HL-60/S4 treated with phorbol 12-myristate 13-acetate at 8.2 ng/mL for 4 days and 3 days (cell line): ENCODE measurements around the gene MTCL1.

ENCODE experiments used
- in situ Hi-C: fragments of 300-500 bp; cut with MboI; formaldehyde crosslinking; loops from 2 replicates; pipeline ENCODE4 v1.15.0; 2022; ENCODE audit warnings: low sequenced_read_pairs

MTCL1 gene

DNA sequence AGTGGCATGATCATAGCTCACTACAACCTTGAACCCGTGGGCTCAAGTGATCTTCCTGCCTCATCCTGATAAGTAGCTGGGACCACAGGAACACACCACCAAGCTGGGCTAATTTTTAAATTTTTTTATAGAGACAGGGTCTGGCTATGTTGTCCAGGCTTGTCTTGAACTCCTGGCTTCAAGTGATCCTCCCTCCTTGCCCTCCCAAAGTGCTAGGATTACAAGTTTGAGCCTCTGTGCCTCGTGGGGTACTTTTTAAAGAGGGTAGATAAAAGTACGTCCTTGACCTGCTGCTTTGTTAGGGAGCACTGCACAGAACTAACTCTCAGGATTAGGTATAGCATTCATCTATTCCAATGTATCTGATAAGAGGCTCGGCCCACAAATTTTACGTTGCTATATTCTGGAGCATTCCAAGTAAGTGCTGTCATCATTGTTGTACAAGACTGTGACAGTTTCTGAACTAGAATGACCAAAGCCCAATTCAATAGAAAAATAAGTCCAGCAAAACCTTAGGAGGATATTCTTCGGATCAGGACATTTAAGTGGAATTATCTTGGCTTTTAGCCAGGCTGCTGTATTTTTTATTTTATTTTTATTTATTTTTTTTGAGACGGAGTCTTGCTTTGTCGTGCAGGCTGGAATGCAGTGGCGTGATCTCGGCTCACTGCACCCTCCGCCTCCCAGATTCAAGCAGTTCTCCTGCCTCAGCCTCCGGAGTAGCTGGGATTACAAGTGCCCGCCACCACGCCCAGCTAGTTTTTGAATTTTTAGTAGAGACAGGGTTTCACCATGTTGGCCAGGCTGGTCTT lies 4.1 kb downstream of the MTCL1 start:
- in situ Hi-C loops: no loop called here

- in situ Hi-C loops: no loop called here
Observed at GRCh38 chr18:8711736-8712135, 6.4 kb downstream of the MTCL1 start.

GRCh38 chr18:8713691-8714090 lies 8.3 kb downstream of the MTCL1 start:
- in situ Hi-C loops: no loop called here

DNA sequence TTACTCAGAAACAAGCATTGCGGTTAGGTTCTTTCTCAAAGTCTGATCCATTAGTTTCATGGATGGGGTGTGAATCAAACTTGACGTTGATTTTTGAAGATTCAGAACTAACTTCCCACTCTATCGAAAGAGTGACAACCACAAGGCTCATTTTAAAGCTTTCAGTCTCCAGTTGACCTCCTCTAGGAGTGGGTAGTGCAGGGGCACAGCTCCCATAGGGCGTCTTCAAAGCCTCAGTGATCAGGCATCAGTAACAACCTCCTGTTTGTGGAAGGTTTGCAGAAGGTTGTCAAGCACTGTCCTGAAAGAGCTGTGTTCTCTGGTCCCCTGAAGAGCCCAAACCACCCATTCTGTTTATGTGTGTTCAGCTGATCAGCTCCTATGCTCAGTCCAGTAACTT lies 10.2 kb downstream of the MTCL1 start:
- in situ Hi-C loops: no loop called here

DNA sequence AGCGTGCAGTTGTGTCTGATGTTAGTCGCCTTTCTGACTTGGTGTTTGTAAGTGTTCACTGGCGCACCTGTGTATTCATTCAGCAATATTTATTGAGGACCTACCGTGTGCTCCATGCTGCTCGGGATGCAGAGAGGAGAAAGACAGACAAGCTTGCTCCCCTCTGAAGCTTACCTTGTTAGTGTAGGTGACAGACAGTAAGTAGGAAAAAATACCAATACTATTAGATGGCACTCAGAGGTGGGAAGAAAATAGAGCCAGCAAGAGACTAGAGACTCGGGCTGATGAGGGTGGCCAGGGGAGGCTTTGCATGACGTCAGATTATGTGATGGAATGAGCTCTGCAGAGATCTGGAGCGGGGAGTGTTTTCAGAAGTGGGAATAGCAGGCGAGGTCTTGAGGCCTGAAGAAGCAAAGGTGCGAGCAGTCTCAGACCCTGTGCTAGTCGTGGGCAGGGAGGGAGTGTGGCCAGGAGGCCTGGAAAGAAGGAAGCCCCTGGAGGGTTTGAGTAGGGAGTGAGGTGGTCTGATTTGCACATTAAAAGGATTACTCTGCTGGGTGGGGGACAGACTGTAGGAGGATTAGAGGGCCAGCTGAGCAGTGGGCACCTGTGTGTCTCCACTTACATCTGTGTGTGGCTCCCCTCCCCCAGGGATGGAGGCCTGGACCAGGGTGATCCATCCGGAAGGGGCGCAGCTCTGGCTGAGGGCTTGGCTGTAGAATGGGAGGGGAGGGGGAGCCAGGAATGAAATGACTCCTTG lies 11.8 kb downstream of the MTCL1 start:
- in situ Hi-C loops: no loop called here

DNA sequence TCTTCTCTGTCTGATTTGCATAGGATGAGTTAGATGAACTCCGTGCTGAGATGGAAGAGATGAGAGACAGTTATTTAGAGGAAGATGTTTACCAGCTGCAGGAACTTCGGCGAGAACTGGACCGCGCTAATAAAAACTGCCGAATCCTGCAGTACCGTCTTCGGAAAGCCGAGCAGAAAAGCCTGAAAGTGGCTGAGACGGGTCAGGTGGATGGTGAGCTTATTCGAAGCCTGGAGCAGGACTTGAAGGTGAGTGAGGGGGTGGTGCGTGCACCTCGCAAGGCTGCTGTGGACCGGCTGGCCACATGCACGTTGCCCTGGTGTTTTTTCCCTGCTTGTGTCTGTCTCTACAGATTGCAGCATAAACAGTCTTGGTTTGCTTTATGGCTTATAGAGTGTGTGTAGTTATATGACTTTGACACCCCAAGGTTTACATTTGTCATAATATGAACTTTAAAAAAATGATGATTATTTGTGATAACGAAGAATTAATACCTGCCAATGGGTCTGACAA lies 13.1 kb downstream of the MTCL1 start:
- in situ Hi-C loops: no loop called here

DNA sequence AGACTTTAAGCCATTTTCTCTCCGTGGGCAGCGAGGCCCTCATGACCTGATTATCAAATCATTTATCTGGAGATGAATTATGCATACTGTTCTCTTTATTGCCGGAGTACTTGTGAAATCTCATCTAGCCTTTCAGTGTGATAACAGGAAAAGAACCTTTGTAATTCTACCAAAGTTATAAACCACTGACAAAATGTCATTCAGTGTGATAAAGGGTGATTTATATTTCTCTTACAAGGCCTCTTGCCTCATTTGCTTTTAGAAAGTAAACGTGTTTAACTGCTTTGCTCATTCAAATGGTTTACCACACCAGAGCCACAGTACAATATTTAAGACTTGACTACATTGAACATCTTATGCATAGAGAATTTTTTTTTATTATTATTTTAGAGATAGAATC lies 13.8 kb downstream of the MTCL1 start:
- in situ Hi-C loops: no loop called here

DNA sequence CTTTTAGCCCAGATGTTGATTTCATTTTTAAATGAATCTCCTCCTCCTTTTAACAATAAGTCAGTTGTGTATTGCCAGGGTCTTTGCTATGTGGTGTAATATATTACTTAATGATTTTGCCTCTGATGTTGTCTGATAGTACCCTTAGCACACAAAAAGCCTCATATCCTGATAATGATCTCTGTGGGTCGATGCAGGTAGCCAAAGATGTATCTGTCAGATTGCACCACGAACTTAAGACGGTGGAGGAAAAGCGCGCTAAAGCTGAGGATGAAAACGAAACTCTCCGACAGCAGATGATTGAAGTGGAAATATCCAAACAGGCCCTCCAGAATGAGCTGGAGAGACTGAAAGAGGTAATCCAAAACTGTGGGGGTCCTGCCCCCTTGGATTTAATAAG lies 14.8 kb downstream of the MTCL1 start:
- in situ Hi-C loops: no loop called here

DNA sequence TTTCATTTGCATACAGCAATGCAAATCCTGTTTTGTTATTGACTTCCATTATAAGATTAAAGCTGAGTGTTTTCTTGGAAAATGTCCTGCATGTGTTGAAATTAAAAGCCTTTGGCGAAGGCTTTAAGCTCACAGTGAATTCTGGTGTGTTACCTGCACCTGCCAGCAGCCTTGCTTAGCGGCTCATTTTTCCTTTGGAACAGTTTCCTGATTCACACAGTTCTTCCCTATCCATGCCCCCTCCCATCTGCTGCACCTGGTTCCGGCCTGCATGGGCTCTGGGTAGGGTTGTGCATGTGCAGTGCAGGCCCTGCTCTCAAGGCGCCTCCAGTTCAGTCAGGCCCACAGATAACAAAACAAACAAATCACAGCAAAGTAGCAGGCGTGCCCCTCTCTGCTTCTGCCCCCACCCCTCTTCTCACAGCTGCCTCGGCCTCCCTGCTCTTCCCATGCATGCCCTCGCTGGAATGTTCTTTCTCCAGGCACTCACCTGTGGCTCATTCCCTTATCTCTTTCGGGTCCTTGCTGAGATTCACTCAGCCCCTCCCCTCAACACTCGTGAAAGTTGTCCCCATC lies 15.8 kb downstream of the MTCL1 start:
- in situ Hi-C loops: no loop called here

GRCh38 chr18:8721716-8722115 lies 16.4 kb downstream of the MTCL1 start:
- in situ Hi-C loops: no loop called here

DNA sequence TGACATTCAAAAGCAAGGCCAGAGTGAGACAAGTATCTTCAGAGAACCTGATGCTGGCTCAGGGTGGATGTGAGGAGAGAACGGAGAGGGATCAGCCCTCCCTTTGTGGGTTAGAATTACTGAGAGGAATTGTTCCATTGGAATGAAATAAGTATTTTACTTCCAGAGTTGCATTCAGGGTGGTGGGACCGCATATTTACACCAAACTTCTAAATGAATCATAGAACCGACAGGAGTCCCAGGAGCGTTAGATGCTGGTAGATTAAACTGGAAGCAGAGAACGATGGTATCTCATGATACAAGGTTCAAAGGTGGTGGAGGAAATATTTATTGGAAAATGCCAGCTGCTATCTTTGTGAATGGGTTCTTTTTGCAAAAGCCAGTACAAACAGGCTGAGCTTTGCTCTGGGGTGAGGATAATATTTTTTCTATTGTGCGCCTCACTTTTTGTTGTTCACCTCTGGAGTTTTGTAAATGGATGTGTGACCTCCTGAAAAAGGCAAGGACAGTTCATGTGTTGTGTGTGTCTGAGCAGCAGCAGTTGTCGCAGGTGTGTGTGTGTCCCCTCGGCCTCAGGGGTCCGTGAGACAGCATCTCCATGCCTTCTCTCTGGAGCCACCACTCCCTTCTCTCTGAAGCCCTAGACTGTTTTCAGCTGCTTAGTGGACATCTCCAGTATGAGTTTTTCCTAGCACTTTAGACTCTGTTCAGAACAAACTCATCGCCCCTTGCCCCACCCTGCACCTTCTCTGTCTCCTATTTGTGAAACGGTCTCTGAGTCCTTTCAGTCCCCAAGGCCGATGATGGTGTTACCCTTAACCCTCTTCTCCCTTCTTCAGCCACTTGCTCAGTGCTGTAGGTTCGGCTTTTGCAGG lies 17.8 kb downstream of the MTCL1 start:
- in situ Hi-C loops: no loop called here

GRCh38 chr18:8724452-8724851 lies 19.1 kb downstream of the MTCL1 start:
- in situ Hi-C loops: no loop called here

- in situ Hi-C loops: no loop called here
Observed at GRCh38 chr18:8726281-8726680, 20.9 kb downstream of the MTCL1 start.

DNA sequence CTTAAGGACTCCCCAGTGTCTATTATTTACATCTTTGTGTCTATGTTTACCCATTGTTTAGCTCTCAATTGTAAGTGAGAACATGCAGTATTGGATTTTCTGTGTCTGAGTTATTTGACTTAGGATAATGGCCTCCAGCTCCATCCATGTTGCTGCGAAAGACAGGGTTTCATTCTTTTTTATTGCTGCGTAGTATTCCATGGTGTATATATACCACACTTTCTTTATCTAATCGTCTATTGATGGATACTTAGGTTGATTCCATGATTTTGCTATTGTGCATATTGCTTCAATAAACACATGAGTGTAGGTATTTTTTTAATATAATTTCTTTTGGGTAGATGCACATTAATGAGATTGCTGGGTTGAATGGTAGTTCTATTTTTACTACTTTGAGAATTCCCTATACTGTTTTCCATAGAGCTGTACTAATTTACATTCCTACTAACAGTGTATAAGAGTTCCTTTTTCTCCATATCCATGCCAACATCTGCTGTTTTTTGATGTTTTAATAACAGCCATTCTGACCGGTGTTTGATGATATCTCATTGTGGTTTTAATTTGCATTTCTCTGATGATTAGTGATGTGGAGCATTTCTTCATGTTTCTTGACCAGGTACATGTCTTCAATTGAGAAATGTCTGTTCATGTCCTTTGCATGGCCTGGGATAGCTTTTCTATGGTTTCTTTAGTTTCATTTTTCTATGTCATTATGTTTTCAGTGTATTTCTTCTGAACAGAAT lies 21.8 kb downstream of the MTCL1 start:
- in situ Hi-C loops: no loop called here

GRCh38 chr18:8730080-8730827 lies 24.9 kb downstream of the MTCL1 start:
- in situ Hi-C loops: no loop called here

- in situ Hi-C loops: no loop called here
Observed at GRCh38 chr18:8732442-8733360, 27.3 kb downstream of the MTCL1 start.

- in situ Hi-C loops: no loop called here
Observed at GRCh38 chr18:8734496-8734895, 29.1 kb downstream of the MTCL1 start.

DNA sequence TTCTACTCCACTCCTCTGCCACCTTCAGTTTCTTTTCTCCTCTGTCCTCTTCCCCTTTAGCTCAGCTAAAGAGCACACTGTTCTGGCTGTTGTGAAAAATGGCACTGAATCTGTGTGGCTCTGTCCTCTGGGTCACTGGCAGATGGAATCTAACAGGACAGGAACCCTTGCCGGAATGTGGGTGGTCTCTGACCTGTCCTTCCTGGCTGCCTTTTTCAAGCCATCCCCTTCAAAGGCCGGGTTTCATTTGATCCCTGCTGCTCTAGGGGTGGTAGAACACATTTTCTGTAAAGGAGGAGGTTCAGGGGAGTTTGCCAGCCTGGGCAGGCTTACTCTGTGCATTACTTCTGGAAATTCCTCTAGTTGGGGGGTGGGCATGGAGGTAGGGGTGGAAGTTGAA lies 29.9 kb downstream of the MTCL1 start:
- in situ Hi-C loops: no loop called here
